Measurements from ENCODE around the gene CSH2. TPM values are rescaled to one million over a fixed set of nuclear protein-coding genes. Genes with fewer than 3 reads are reported as not detected.

Gene CSH2
- total RNA-seq, 1 experiment from 2014 or later: not detected

GRCh38 chr17:63855185-63855584 is 18.3 kb downstream of the CSH2 start:
- DNase-seq (ENCODE audit: low spot score): no peak

- DNase-seq (ENCODE audit: low spot score): no peak
Observed at GRCh38 chr17:63854709-63855108, 18.8 kb downstream of the CSH2 start.

- DNase-seq (ENCODE audit: low spot score): no peak
Observed at GRCh38 chr17:63853260-63853659, 20.2 kb downstream of the CSH2 start.

GRCh38 chr17:63850401-63850800 is 23.1 kb downstream of the CSH2 start:
- no peak for DNase-seq (ENCODE audit: low spot score)

- DNase-seq (ENCODE audit: low spot score): no peak
Observed at GRCh38 chr17:63848834-63849689, 24.4 kb downstream of the CSH2 start.

GRCh38 chr17:63847525-63848249 is 25.8 kb downstream of the CSH2 start:
- DNase-seq (ENCODE audit: low spot score): no peak

- no peak for DNase-seq (ENCODE audit: low spot score)
Observed at GRCh38 chr17:63845509-63845908, 28.0 kb downstream of the CSH2 start.

- no peak for DNase-seq (ENCODE audit: low spot score)
Observed at GRCh38 chr17:63843910-63844677, 29.4 kb downstream of the CSH2 start.

GRCh38 chr17:63843387-63843888 is 30.0 kb downstream of the CSH2 start:
- peak; percentile 85 for DNase-seq (ENCODE audit: low spot score)

- peak; percentile 98 for DNase-seq (ENCODE audit: low spot score)
Observed at GRCh38 chr17:63842540-63843386, 30.7 kb downstream of the CSH2 start, which contains the start of gene SMARCD2. SMARCD2 (minus strand) TSS chr17:63842685; CDS start chr17:63842674, 11 bp downstream.

- no peak for DNase-seq (ENCODE audit: low spot score)
Observed at GRCh38 chr17:63842173-63842539, 31.3 kb downstream of the CSH2 start.

- no peak for DNase-seq (ENCODE audit: low spot score)
Observed at GRCh38 chr17:63841350-63842172, 31.9 kb downstream of the CSH2 start.

GRCh38 chr17:63840591-63841349 is 32.7 kb downstream of the CSH2 start:
- DNase-seq (ENCODE audit: low spot score): no peak

- DNase-seq (ENCODE audit: low spot score): no peak
Observed at GRCh38 chr17:63838631-63839171, 34.8 kb downstream of the CSH2 start.

GRCh38 chr17:63837962-63838600 is 35.4 kb downstream of the CSH2 start:
- DNase-seq (ENCODE audit: low spot score): no peak

GRCh38 chr17:63837480-63837879 is 36.0 kb downstream of the CSH2 start:
- DNase-seq (ENCODE audit: low spot score): no peak

- no peak for DNase-seq (ENCODE audit: low spot score)
Observed at GRCh38 chr17:63836811-63837210, 36.7 kb downstream of the CSH2 start.

GRCh38 chr17:63835167-63835720 is 38.2 kb downstream of the CSH2 start:
- no peak for DNase-seq (ENCODE audit: low spot score)
